Measurements from ENCODE around the gene DEXI. TPM values are rescaled to one million over a fixed set of nuclear protein-coding genes. Genes with fewer than 3 reads are reported as not detected.
A peak's percentile ranks its signal among the peaks of the same experiment; 100 is the strongest.
"Not testable (repeated sequence)": the region's sequence is repeated elsewhere in the genome, so short reads cannot be mapped to it uniquely, and the experiment has no call there.

Gene DEXI
- total RNA-seq, 1 donor from 2014 or later = 37.2 TPM

DNA sequence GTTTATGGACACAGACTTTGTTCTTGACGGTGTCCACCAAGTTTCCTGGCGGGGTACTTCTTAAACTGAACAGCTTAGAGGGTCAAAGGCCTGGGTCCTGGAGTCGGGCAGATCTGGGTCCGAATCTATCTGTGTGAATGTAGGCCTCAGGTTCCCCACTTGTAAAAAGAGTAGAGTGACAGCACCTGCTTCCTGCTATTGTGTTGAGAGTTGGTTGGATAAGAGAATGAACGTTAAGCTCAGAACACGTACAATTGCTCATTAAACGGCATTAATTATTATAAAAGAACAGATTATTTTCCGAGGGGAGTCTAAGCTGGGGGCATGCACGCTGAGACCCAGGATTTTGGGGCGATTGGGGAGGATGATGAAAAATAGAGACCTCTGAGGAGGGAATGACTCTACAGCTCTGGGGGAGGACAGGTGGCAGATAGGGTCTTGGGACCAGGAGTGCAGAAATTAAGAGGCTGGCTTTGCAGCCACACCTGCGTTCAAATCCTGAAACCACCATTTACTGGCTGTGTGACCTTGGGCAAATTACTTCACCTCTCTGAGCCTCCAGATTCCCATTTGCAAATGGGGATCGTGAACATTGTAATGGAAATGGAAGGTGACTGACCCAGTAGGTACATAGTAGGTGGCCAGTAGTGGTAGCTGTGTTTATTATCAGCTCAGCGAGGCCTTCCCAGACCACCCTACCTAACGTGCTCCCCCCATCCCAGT, 3.0 kb upstream of the DEXI start:
- Mint-ChIP-seq H3K27me3 (ENCODE audit: low read depth) (no peaks in the 10 kb centered on the region), H3K4me1 (ENCODE audit: low read depth) (peaks cover 72% of the 10 kb centered on the region), H3K27ac (ENCODE audit: unreplicated experiment) (peak overlapping the region; percentile 85), H3K9me3 (ENCODE audit: low read depth) (no peaks in the 10 kb centered on the region), H3K4me3 (ENCODE audit: unreplicated experiment) (peak overlapping the region; percentile 83), H3K36me3 (ENCODE audit: low read depth) (peaks cover 1% of the 10 kb centered on the region)
- no peak for DNase-seq (ENCODE audit: low spot score)
- TF ChIP-seq, protein P1, sequence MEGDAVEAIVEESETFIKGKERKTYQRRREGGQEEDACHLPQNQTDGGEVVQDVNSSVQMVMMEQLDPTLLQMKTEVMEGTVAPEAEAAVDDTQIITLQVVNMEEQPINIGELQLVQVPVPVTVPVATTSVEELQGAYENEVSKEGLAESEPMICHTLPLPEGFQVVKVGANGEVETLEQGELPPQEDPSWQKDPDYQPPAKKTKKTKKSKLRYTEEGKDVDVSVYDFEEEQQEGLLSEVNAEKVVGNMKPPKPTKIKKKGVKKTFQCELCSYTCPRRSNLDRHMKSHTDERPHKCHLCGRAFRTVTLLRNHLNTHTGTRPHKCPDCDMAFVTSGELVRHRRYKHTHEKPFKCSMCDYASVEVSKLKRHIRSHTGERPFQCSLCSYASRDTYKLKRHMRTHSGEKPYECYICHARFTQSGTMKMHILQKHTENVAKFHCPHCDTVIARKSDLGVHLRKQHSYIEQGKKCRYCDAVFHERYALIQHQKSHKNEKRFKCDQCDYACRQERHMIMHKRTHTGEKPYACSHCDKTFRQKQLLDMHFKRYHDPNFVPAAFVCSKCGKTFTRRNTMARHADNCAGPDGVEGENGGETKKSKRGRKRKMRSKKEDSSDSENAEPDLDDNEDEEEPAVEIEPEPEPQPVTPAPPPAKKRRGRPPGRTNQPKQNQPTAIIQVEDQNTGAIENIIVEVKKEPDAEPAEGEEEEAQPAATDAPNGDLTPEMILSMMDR (IDR thresholded peaks at IDR 0.05) = no peak

DNA sequence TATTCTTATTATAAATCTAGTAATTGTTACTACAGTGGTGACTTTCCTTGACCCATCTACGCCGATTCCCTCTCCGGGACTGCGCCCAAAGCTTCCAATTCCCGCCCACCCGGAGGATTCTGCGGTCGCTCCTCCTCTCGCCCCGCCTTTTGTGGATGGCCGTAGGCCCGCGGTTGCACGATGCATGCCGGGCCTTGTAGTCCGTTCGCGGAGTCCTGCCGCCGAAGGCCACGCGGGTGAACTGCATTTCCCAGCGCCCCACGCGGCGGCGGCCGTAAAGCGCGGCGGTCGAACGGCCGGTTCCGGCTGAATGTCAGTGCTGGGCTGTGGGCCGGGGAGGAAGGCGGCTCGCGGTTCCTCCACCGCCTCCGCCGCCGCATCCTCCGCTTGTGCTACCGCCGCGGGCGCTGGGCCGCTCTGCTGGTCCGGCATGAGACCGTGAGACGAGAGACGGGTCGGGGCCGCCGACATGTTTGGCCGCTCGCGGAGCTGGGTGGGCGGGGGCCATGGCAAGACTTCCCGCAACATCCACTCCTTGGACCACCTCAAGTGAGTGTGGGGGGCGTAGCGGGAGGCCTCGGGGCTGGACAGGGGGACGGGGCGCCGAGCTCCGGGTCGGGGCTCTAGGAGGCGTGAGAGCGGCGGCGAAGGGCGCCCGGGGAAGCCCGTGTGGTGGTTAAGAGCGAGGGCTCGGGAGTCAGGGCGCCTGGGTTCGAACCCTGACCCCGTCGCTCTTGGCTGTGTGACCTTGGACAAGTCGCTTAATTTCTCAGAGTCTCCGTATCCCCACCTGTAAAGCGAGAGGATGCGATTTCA, 2.2 kb upstream of the DEXI start, which contains the start of gene CLEC16A:
Gene CLEC16A, plus strand, starts transcription at position 316 of the 816 bp plus-strand sequence. Its CDS starts 154 bp downstream, at position 470.
- H3K9me3 Mint-ChIP-seq (ENCODE audit: low read depth) = no peaks in the 10 kb centered on the region

DNA sequence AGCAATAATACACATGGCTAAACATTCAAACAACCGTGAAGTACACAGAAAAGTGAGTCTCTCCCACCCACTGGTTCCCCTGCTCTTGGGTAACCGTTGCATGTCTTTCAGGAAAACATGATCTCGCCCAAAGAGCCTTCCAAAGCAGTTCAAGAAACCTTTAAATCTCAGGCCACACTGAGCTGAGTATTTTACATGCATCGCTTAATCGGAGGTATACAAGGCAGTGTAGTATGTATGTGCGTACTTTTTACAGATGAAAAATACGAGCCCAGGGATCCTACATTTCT, 741 bp upstream of the DEXI start:
- H3K4me3 Mint-ChIP-seq (ENCODE audit: unreplicated experiment) = peak overlapping the region; percentile 69
- DNase-seq (ENCODE audit: low spot score) = no peak
- H3K36me3 Mint-ChIP-seq (ENCODE audit: low read depth) = peaks cover 5% of the 10 kb centered on the region
- H3K4me1 Mint-ChIP-seq (ENCODE audit: low read depth) = peaks cover 73% of the 10 kb centered on the region
- H3K27me3 Mint-ChIP-seq (ENCODE audit: low read depth) = no peaks in the 10 kb centered on the region
- H3K9me3 Mint-ChIP-seq (ENCODE audit: low read depth) = no peaks in the 10 kb centered on the region
- peak overlapping the region; percentile 63 for H3K27ac Mint-ChIP-seq (ENCODE audit: unreplicated experiment)
- TF ChIP-seq, protein P1 (IDR thresholded peaks at IDR 0.05) = no peak

More for the DNA sequence above, 2.2 kb upstream of the DEXI start, which contains the start of gene CLEC16A:
- peaks cover 4% of the 10 kb centered on the region for H3K36me3 Mint-ChIP-seq (ENCODE audit: low read depth)
- TF ChIP-seq, protein P1 (IDR thresholded peaks at IDR 0.05) = peak; percentile 35
- peak; percentile 99 for DNase-seq (ENCODE audit: low spot score)
- H3K27ac Mint-ChIP-seq (ENCODE audit: unreplicated experiment) = peak within 1 kb of the TSS; percentile 85
- peak within 1 kb of the TSS; percentile 83 for H3K4me3 Mint-ChIP-seq (ENCODE audit: unreplicated experiment)
- peaks cover 72% of the 10 kb centered on the region for H3K4me1 Mint-ChIP-seq (ENCODE audit: low read depth)
- no peaks in the 10 kb centered on the region for H3K27me3 Mint-ChIP-seq (ENCODE audit: low read depth)

DNA sequence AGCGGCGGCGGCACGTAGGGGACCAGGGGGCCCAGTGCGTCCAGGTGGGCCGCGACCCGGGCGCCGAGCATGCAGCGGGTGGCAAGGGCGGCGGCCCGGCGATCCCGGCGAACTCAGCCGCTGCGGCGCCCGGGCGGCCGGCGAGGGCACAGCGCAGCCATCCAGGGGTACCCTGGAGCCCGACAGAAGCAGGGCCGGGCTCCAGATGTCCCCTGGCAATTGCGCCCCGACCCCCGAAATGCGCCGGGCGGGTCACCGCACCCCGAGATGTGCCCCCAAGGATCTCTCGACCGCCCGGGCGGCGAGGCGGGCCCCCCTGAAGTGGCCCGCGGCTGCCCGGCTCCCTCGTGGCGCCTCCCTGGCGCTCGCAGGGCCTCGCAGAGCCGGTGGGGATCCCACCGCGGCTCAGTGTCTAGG, 325 bp downstream of the DEXI start:
- Mint-ChIP-seq H3K4me3 (ENCODE audit: unreplicated experiment) (peak overlapping the region; percentile 94), H3K4me1 (ENCODE audit: low read depth) (peaks cover 76% of the 10 kb centered on the region)
- not testable (repeated sequence) for H3K36me3 Mint-ChIP-seq (ENCODE audit: low read depth); H3K9me3 Mint-ChIP-seq (ENCODE audit: low read depth); H3K27me3 Mint-ChIP-seq (ENCODE audit: low read depth); H3K27ac Mint-ChIP-seq (ENCODE audit: unreplicated experiment); DNase-seq (ENCODE audit: low spot score)

DNA sequence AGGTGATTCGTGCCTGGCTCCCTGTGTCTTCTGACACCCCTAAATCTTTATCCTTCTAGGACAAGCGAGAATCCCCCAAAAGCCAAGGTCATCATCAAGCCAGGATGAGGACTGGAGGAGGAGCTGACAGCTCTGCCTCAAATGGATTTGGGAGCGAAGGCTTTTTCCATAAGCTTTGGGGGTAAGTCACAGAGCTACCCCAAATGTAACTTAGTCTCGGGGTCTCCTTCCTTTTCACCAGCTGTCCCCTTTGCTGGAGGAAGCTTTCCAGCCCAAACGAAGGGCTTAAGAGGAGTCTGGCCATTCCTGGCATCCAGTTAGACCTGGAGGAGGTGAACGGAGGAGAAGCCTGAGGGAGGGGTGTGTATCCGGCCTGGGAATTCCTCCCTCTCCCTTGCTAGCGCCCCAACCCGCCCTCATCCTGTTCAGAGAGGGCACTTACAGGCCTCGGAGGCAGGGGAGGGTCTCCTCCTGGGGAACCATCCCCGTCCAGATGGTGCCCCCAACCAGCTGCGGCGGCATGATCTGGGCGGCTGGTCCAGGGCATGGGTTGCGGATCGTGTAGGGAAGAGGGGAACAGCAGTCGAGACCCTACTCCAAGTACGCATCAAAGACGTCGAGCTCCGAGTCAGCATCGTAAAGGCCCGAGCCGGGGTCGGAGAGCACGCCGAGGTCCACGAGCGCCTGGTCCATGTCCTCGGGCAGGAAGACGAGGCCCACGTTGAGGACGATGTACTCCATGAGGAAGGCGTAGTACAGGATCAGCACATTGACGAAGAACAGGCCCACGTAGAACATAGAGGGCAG, 938 bp downstream of the DEXI start:
- Mint-ChIP-seq H3K27ac (ENCODE audit: unreplicated experiment) (peak overlapping the region; percentile 32), H3K27me3 (ENCODE audit: low read depth) (no peaks in the 10 kb centered on the region), H3K36me3 (ENCODE audit: low read depth) (peaks cover 5% of the 10 kb centered on the region), H3K4me1 (ENCODE audit: low read depth) (peaks cover 75% of the 10 kb centered on the region), H3K4me3 (ENCODE audit: unreplicated experiment) (peak overlapping the region; percentile 94), H3K9me3 (ENCODE audit: low read depth) (no peaks in the 10 kb centered on the region)
- TF ChIP-seq, protein P1 (IDR thresholded peaks at IDR 0.05) = no peak
- no peak for DNase-seq (ENCODE audit: low spot score)
